HCT116 (cell line): ENCODE data around the gene TENM3. TPM values are rescaled to one million over a fixed set of nuclear protein-coding genes. Genes with fewer than 3 reads are reported as not detected.

ENCODE experiments used
- ATAC-seq: fragments of 200-7000 bp; cut with Tn5 transposase; 2 replicates; pipeline ENCODE4 v1.9.1; 2020; ENCODE audit warnings: mild to moderate bottlenecking, moderate library complexity
- BruUV-seq: library from RNA; stranded (reverse); fragments of 400-500 nt; replicated peaks from 2 replicates; lab custom pipeline; 2021; lab: Mats Ljungman, UMichigan
- CTCF ChIA-PET: fragments of 300-600 bp; sonication (Branson Sonifier 250); formaldehyde crosslinking; loops from one replicate; lab custom pipeline; 2021; ENCODE audit warnings: antibody characterized with exemption; lab: Charles Lee
- POLR2A ChIA-PET: fragments of 300-600, 350-600 bp; sonication (Branson Sonifier 250); formaldehyde crosslinking; loops from one replicate; lab custom pipeline; 2021; ENCODE audit warnings: antibody characterized with exemption; lab: Charles Lee
- RAD21 ChIA-PET, 2 experiments: fragments of 300-600 bp; sonication (Branson Sonifier 250); formaldehyde crosslinking; loops; one replicate each; lab custom pipeline; 2023; ENCODE audit warnings: low total read pairs in 2 of 2; ENCODE audit not compliant: uncharacterized antibody in 2 of 2, unreplicated experiment in 2 of 2, low non-redundant PET in 1 of 2; lab: Charles Lee
- DNase-seq: peaks from one replicate; pipeline ENCODE4 v3.0.0-alpha.2; 2010; ENCODE audit warnings: low read depth, low spot score
- H2AFZ ChIP-seq: fragments of 200-600 bp; shearing (Covaris generic), sonication (generic); 2 replicates; pipeline ENCODE4 v1.6.1; 2017; ENCODE audit warnings: low read depth, mixed run types, mixed read lengths, antibody characterized with exemption, low read length; ENCODE audit not compliant: poor library complexity, severe bottlenecking
- H3K27ac ChIP-seq: 2 replicates; pipeline ENCODE4 v1.5.1; 2012; ENCODE audit warnings: low read depth, low read length
- H3K27me3 ChIP-seq: fragments of 200-600 bp; sonication (generic); 2 replicates; pipeline ENCODE4 v1.6.1; 2016; ENCODE audit warnings: mixed run types, low read length, mixed read lengths; ENCODE audit not compliant: insufficient read depth
- H3K36me3 ChIP-seq, 2 experiments: fragments of 200-500 bp in 1 of 2; fragments of 200-600 bp in 1 of 2; sonication (Bioruptor generic) in 1 of 2; sonication (generic) in 1 of 2; 2 replicates each; pipeline versions ENCODE4 v1.5.1 to v1.6.1; 2014 to 2016; ENCODE audit warnings: low read length in 2 of 2, inconsistent platforms in 1 of 2, mixed read lengths in 1 of 2, mixed run types in 1 of 2; ENCODE audit not compliant: insufficient read depth in 2 of 2, control insufficient read depth in 1 of 2
- H3K4me1 ChIP-seq, 2 experiments: fragments of 200-600 bp in 1 of 2; sonication (generic) in 1 of 2; 2 replicates each; pipeline versions ENCODE4 v1.5.1 to v1.6.1; 2012 to 2017; ENCODE audit warnings: low read length in 2 of 2, inconsistent platforms in 1 of 2, mild to moderate bottlenecking in 1 of 2, mixed read lengths in 1 of 2, mixed run types in 1 of 2, moderate library complexity in 1 of 2; ENCODE audit not compliant: insufficient read depth in 2 of 2, control insufficient read depth in 1 of 2
- H3K4me2 ChIP-seq: fragments of 200-600 bp; sonication (generic); 2 replicates; pipeline ENCODE4 v1.6.1; 2017; ENCODE audit warnings: mixed run types, low read length, mixed read lengths
- H3K4me3 ChIP-seq, 2 experiments: fragments of 200-600 bp in 1 of 2; sonication (generic) in 1 of 2; replicated peaks in 1 of 2; 2 replicates each; pipeline ENCODE4 v1.5.1; 2011 to 2016; ENCODE audit warnings: low read length in 2 of 2, control low read depth in 1 of 2, low read depth in 1 of 2, mild to moderate bottlenecking in 1 of 2, mixed read lengths in 1 of 2, mixed run types in 1 of 2
- H3K79me2 ChIP-seq: fragments of 200-600 bp; sonication (generic); 2 replicates; pipeline ENCODE4 v1.6.1; 2017; ENCODE audit warnings: mild to moderate bottlenecking, mixed run types, low read length, moderate library complexity, mixed read lengths; ENCODE audit not compliant: insufficient read depth
- H3K9ac ChIP-seq: fragments of 200-600 bp; sonication (generic); 2 replicates; pipeline ENCODE4 v1.6.1; 2016; ENCODE audit warnings: low read length, mixed read lengths
- H3K9me2 ChIP-seq: fragments of 200-600 bp; sonication (generic), shearing (Covaris generic); 2 replicates; pipeline ENCODE4 v1.6.1; 2017; ENCODE audit warnings: mixed run types, mild to moderate bottlenecking, moderate library complexity; ENCODE audit not compliant: insufficient read depth
- H3K9me3 ChIP-seq, 2 experiments: fragments of 200-500 bp in 1 of 2; fragments of 200-600 bp in 1 of 2; sonication (Bioruptor generic) in 1 of 2; sonication (generic) in 1 of 2; 2 replicates each; pipeline ENCODE4 v1.6.1; 2014 to 2017; ENCODE audit warnings: low read length in 2 of 2, mixed read lengths in 2 of 2, inconsistent platforms in 1 of 2, low read depth in 1 of 2, mild to moderate bottlenecking in 1 of 2, mixed run types in 1 of 2, moderate library complexity in 1 of 2; ENCODE audit not compliant: control insufficient read depth in 1 of 2, insufficient read depth in 1 of 2
- H4K20me1 ChIP-seq: fragments of 200-600 bp; sonication (generic), shearing (Covaris generic); 2 replicates; pipeline ENCODE4 v1.6.1; 2017; ENCODE audit warnings: mixed run types, mild to moderate bottlenecking, moderate library complexity; ENCODE audit not compliant: insufficient read depth
- CEBPB ChIP-seq: IDR thresholded peaks from 2 replicates; pipeline ENCODE4 v1.6.1; 2012; ENCODE audit warnings: low read depth
- CTCF ChIP-seq, 3 experiments: fragments of 200-600 bp in 1 of 3; sonication (generic) in 1 of 3; IDR thresholded peaks in 2 of 3; conservative IDR thresholded peaks in 1 of 3; 2 replicates each; pipeline ENCODE4 v1.5.1; 2012 to 2017; ENCODE audit warnings: low read depth in 2 of 3, low read length in 2 of 3, antibody characterized with exemption in 1 of 3, borderline replicate concordance in 1 of 3, control low read depth in 1 of 3, mild to moderate bottlenecking in 1 of 3, mixed read lengths in 1 of 3, mixed run types in 1 of 3, moderate library complexity in 1 of 3; ENCODE audit not compliant: insufficient read depth in 1 of 3
- EGR1 ChIP-seq: IDR thresholded peaks from 2 replicates; pipeline ENCODE4 v1.6.1; 2012; ENCODE audit warnings: low read depth
- EZH2phosphoT487 ChIP-seq: fragments of 200-600 bp; IDR thresholded peaks from 2 replicates; pipeline ENCODE4 v1.6.1; 2018; ENCODE audit warnings: antibody characterized with exemption, borderline replicate concordance
- JUND ChIP-seq: IDR thresholded peaks from 2 replicates; pipeline ENCODE4 v1.6.1; 2012
- POLR2A ChIP-seq: IDR thresholded peaks from 2 replicates; pipeline ENCODE4 v1.7.0; 2011; ENCODE audit warnings: borderline replicate concordance; ENCODE audit not compliant: insufficient read depth, insufficient read length; ENCODE audit errors: extremely low read depth
- RAD21 ChIP-seq: IDR thresholded peaks from 2 replicates; pipeline ENCODE4 v1.6.1; 2012; ENCODE audit warnings: low read depth, mild to moderate bottlenecking
- REST ChIP-seq: IDR thresholded peaks from 2 replicates; pipeline ENCODE4 v1.6.1; 2012; ENCODE audit warnings: low read depth
- SP1 ChIP-seq: IDR thresholded peaks from 2 replicates; pipeline ENCODE4 v1.6.1; 2012; ENCODE audit warnings: low read depth
- SRF ChIP-seq: IDR thresholded peaks from 2 replicates; pipeline ENCODE4 v1.6.1; 2012; ENCODE audit warnings: low read depth
- TCF7L2 ChIP-seq: IDR thresholded peaks from 2 replicates; pipeline ENCODE4 v1.7.0; 2011; ENCODE audit warnings: borderline replicate concordance, inconsistent platforms; ENCODE audit not compliant: insufficient read depth, insufficient read length; ENCODE audit errors: extremely low read depth
- YY1 ChIP-seq: IDR thresholded peaks from 2 replicates; pipeline ENCODE4 v1.6.1; 2011; ENCODE audit warnings: low read length, low read depth, moderate library complexity, mild to moderate bottlenecking; ENCODE audit not compliant: insufficient replicate concordance; ENCODE audit errors: extremely low read depth
- ZBTB33 ChIP-seq: IDR thresholded peaks from 2 replicates; pipeline ENCODE4 v1.6.1; 2011; ENCODE audit warnings: mild to moderate bottlenecking, low read length, moderate library complexity; ENCODE audit not compliant: insufficient replicate concordance; ENCODE audit errors: extremely low read depth
- ZFX ChIP-seq: fragments of 450-650 bp; IDR thresholded peaks from 2 replicates; pipeline ENCODE4 v1.6.1; 2017
- intact Hi-C: fragments of 100-400 bp; cut with micrococcal nuclease; formaldehyde crosslinking; loops from 2 replicates; pipeline ENCODE4 v1.10.0; 2022
- total RNA-seq: library from RNA; stranded (reverse); gene quantifications from one replicate; pipeline ENCODE4 v1.2.1, GENCODE V29; 2021; ENCODE audit not compliant: unreplicated experiment

TENM3 gene
- total RNA-seq, 1 experiment from 2014 or later = 0.54 TPM

- RAD21 ChIA-PET = no interaction called here
- Histone ChIP-seq H3K4me1 (no peaks in the 10 kb centered on the region), H3K27ac (no peak overlapping the region), H3K4me2 (no peak overlapping the region), H2AFZ (no peak overlapping the region), H3K79me2 (no peaks in the 10 kb centered on the region), H3K9me2 (no peaks in the 10 kb centered on the region), H4K20me1 (no peaks in the 10 kb centered on the region), H3K9me3 (no peaks in the 10 kb centered on the region), H3K9ac (no peak overlapping the region), H3K4me3 (no peak overlapping the region), H3K27me3 (peaks cover 24% of the 10 kb centered on the region), H3K36me3 (no peaks in the 10 kb centered on the region)
- DNase-seq (no peak), ATAC-seq (no peak)
- CTCF ChIA-PET = no interaction called here
- intact Hi-C loops = no loop called here
- BruUV-seq = no TSS peak
- no peak for TF ChIP-seq ZBTB33
- no peak for TF ChIP-seq RAD21
- no peak for TF ChIP-seq SP1
- TF ChIP-seq REST = no peak
- TF ChIP-seq ZFX = no peak
- no peak for TF ChIP-seq YY1
- TF ChIP-seq CEBPB = no peak
- no peak for TF ChIP-seq CTCF (IDR thresholded peaks at IDR 0.05 in 2 of 3, conservative IDR thresholded peaks at IDR 0.05 in 1 of 3; ENCODE audit: borderline replicate concordance in 1 of 3, insufficient read depth in 1 of 3, low read depth in 2 of 3, low read length in 2 of 3)
- TF ChIP-seq POLR2A = no peak
- no peak for TF ChIP-seq EZH2phosphoT487
- TF ChIP-seq SRF = no peak
- no peak for TF ChIP-seq TCF7L2
- TF ChIP-seq EGR1 = no peak
- TF ChIP-seq JUND = no peak
- POLR2A ChIA-PET = no interaction called here
Observed at GRCh38 chr4:182354106-182354505, 110.9 kb downstream of the TENM3 start.
